Endothelial cell of umbilical vein (primary cell): ENCODE data around the gene TRERF1. TPM values are rescaled to one million over a fixed set of nuclear protein-coding genes. Genes with fewer than 3 reads are reported as not detected.

Experiments used
- BruUV-seq: library from RNA; stranded (reverse); fragments of 400-500 nt; replicated peaks from 2 replicates; lab custom pipeline; 2021; lab: Mats Ljungman, UMichigan
- CTCF ChIA-PET: fragments of 300-600, 350-600 bp; sonication (Branson Sonifier 250); formaldehyde crosslinking; loops from one replicate; lab custom pipeline; 2021; ENCODE audit warnings: antibody characterized with exemption, inconsistent platforms; lab: Charles Lee
- POLR2A ChIA-PET: fragments of 300-600, 350-600 bp; sonication (Branson Sonifier 250); formaldehyde crosslinking; loops from one replicate; lab custom pipeline; 2021; ENCODE audit warnings: antibody characterized with exemption, inconsistent platforms; lab: Charles Lee
- DNase-seq: peaks from one replicate; pipeline ENCODE4 v3.0.0-alpha.2; 2011; ENCODE audit warnings: low read depth, low spot score
- FAIRE-seq: peaks from 2 replicates; lab custom pipeline; 2011; peaks lifted over from hg19 to GRCh38; lab: Jason Lieb, UNC
- H2AFZ ChIP-seq: 2 replicates; pipeline ENCODE4 v1.6.0; 2012; ENCODE audit warnings: low read depth, low read length, control low read depth, inconsistent platforms
- H3K27ac ChIP-seq: 2 replicates; pipeline ENCODE4 v1.5.1; 2011; ENCODE audit warnings: low read depth, mild to moderate bottlenecking, control low read depth, low read length, moderate library complexity; ENCODE audit not compliant: insufficient read depth
- H3K27me3 ChIP-seq, 2 experiments: 2 replicates each; pipeline versions ENCODE4 v1.6.0 to v1.6.1; 2011; ENCODE audit warnings: low read length in 2 of 2, mixed read lengths in 1 of 2; ENCODE audit not compliant: control insufficient read depth in 2 of 2, insufficient read depth in 2 of 2
- H3K36me3 ChIP-seq, 2 experiments: 2 replicates in 1 of 2; 3 replicates in 1 of 2; pipeline ENCODE4 v1.5.1; 2011; ENCODE audit warnings: low read length in 2 of 2, mild to moderate bottlenecking in 1 of 2, moderate library complexity in 1 of 2; ENCODE audit not compliant: control insufficient read depth in 2 of 2, insufficient read depth in 2 of 2; ENCODE audit errors: extremely low read depth in 1 of 2
- H3K4me1 ChIP-seq: 3 replicates; pipeline ENCODE4 v1.5.1; 2011; ENCODE audit warnings: mild to moderate bottlenecking, low read length; ENCODE audit not compliant: control insufficient read depth, insufficient read depth; ENCODE audit errors: extremely low read depth
- H3K4me2 ChIP-seq: 2 replicates; pipeline ENCODE4 v1.6.1; 2011; ENCODE audit warnings: low read length, control low read depth, mixed read lengths; ENCODE audit not compliant: insufficient read depth
- H3K4me3 ChIP-seq, 3 experiments: fragments of 200-600 bp in 1 of 3; sonication (generic), shearing (Covaris generic) in 1 of 3; replicated peaks in 1 of 3; 2 replicates each; pipeline ENCODE4 v1.5.1; 2011 to 2016; ENCODE audit warnings: control low read depth in 3 of 3, low read length in 3 of 3, mild to moderate bottlenecking in 2 of 3, inconsistent platforms in 1 of 3, low read depth in 1 of 3, moderate library complexity in 1 of 3; ENCODE audit not compliant: insufficient read depth in 1 of 3
- H3K79me2 ChIP-seq: 2 replicates; pipeline ENCODE4 v1.6.0; 2012; ENCODE audit warnings: low read length, inconsistent platforms; ENCODE audit not compliant: control insufficient read depth, insufficient read depth
- H3K9ac ChIP-seq: replicated peaks from 2 replicates; pipeline ENCODE3; 2011; ENCODE audit warnings: low read length, control low read depth; ENCODE audit not compliant: insufficient read depth; ENCODE audit errors: extremely low read depth
- H3K9me1 ChIP-seq: replicated peaks from 3 replicates; pipeline ENCODE4 v1.6.0; 2011; ENCODE audit warnings: mild to moderate bottlenecking, low read length; ENCODE audit not compliant: control insufficient read depth, insufficient read depth; ENCODE audit errors: extremely low read depth
- H3K9me3 ChIP-seq: replicated peaks from 2 replicates; pipeline ENCODE4 v1.5.1; 2012; ENCODE audit warnings: low read length, inconsistent platforms; ENCODE audit not compliant: control insufficient read depth, insufficient read depth
- H4K20me1 ChIP-seq: replicated peaks from 2 replicates; pipeline ENCODE3; 2011; ENCODE audit warnings: mild to moderate bottlenecking, low read length; ENCODE audit not compliant: control insufficient read depth, insufficient read depth; ENCODE audit errors: extremely low read depth
- EZH2 ChIP-seq: IDR thresholded peaks from 2 replicates; pipeline ENCODE4 v1.6.1; 2012; ENCODE audit warnings: borderline replicate concordance, low read depth, mild to moderate bottlenecking, moderate library complexity, low read length, inconsistent platforms; ENCODE audit not compliant: severe bottlenecking
- FOS ChIP-seq: IDR thresholded peaks from 2 replicates; pipeline ENCODE4 v1.6.1; 2011; ENCODE audit warnings: mild to moderate bottlenecking, low read length, moderate library complexity, borderline replicate concordance; ENCODE audit not compliant: insufficient read depth
- GATA2 ChIP-seq: IDR thresholded peaks from 2 replicates; pipeline ENCODE4 v1.7.0; 2011; ENCODE audit warnings: low read depth, mild to moderate bottlenecking, moderate library complexity, mixed read lengths, low read length; ENCODE audit not compliant: insufficient read length, insufficient read depth
- JUN ChIP-seq: IDR thresholded peaks from 2 replicates; pipeline ENCODE4 v1.6.1; 2011; ENCODE audit warnings: borderline replicate concordance, low read depth; ENCODE audit not compliant: insufficient read length, insufficient read depth
- MYC ChIP-seq: IDR thresholded peaks from one replicate; pipeline ENCODE4 v1.6.1; 2011; ENCODE audit warnings: mild to moderate bottlenecking, low read depth, low read length
- POLR2A ChIP-seq: IDR thresholded peaks from 2 replicates; pipeline ENCODE4 v1.6.1; 2012; ENCODE audit warnings: low read depth, mild to moderate bottlenecking, control low read depth, low read length
- POLR2AphosphoS5 ChIP-seq: IDR thresholded peaks from 2 replicates; pipeline ENCODE4 v1.6.1; 2012; ENCODE audit warnings: low read depth, mild to moderate bottlenecking, control low read depth, low read length, moderate library complexity; ENCODE audit not compliant: insufficient read depth
- dilution Hi-C: fragments of 300-500 bp; cut with MboI; formaldehyde crosslinking; loops from one replicate; pipeline ENCODE4 v1.15.0; 2019; ENCODE audit warnings: low sequenced_read_pairs; ENCODE audit not compliant: extremely low pct_ligation_motif_present
- intact Hi-C: fragments of 100-400 bp; cut with micrococcal nuclease; formaldehyde crosslinking; loops from one replicate; pipeline ENCODE4 v1.10.0; 2022
- polyA plus RNA-seq, 4 experiments: library from polyadenylated mRNA; depleted of rRNA in 3 of 4; stranded (reverse) in 3 of 4; unstranded in 1 of 4; fragments of >200 nt; gene quantifications; 2 replicates each; pipeline versions ENCODE4 v1.2.1 to v1.2.3, GENCODE V29; 2011 to 2012; ENCODE audit warnings: missing spikeins in 1 of 4
- total RNA-seq: library from RNA; stranded (reverse); gene quantifications from 2 replicates; pipeline ENCODE4 v1.2.3, GENCODE V29; 2021
- TF ChIP-seq, protein P1 (sequence below): IDR thresholded peaks from 2 replicates; pipeline ENCODE4 v1.6.1; 2011; ENCODE audit not compliant: insufficient read depth, insufficient read length
- TF ChIP-seq, protein P2 (sequence below), 2 donors: IDR thresholded peaks; 1 replicate in 1 of 2; 2 replicates in 1 of 2; pipeline ENCODE4 v1.5.1; 2011; ENCODE audit warnings: low read length in 2 of 2, mild to moderate bottlenecking in 2 of 2, moderate library complexity in 2 of 2, control low read depth in 1 of 2, inconsistent platforms in 1 of 2, low read depth in 1 of 2; ENCODE audit not compliant: insufficient read depth in 1 of 2; ENCODE audit errors: extremely low read depth in 1 of 2

TRERF1 gene
- total and polyA plus RNA-seq, 2 donors (not counting 3 experiments of a cell fraction or from before 2014, with no cell fraction given) = 0.73 to 5.5 TPM

DNA sequence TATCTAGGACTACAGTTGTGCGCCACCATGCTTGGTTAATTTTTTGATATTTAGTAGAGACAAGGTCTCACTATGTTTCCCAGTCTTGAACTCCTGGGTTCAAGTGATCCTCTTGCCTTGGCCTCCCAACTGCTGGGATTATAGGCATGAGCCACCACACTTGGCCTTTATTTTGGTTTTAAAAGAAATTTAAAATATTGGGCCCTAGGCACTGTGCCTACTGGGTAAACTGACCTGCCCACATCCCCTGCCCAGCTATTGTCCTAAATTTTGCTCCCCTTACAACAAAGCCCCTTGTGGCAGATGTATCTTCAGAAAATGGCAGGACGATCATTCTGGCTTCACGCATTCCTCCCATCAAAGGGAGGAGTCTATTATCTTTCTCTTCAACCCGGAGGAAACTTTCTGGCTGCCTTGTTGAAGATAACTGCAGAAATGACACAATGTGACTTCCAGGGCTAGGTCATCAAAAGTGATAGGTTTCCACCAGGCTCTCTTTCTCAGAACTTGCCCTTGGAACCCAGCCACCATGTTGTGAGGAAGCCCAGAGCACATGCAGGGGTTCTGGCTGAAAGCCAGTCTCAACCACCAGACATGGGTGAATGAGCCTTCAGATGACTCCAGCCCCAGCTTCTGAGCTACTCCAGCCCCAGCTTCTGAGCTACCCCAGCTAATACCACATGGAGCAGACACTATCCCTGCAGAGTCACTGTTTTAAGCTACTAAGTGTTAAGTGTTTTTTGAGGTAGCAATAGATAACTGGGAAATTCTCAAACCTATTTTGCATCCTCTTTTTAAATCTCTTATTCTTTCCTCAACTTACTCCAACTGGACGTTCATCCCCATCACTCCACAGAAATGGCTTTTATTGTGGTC lies 252.4 kb downstream of the TRERF1 start:
- dilution Hi-C loops (no loop called here), intact Hi-C loops (no loop called here)
- ChIA-PET POLR2A (interaction anchor here (0.7 kb wide), 1 partner anchor 583 kb away, joined by 10 read pairs; the partner anchor contains the start of gene BICRAL), CTCF (interaction anchor here (1.7 kb wide), 1 partner anchor 95 kb away, joined by 4 read pairs; no protein-coding TSS in a partner anchor)
- H3K9me1 ChIP-seq = no peaks in the 10 kb centered on the region
- H3K36me3 ChIP-seq = no peaks in the 10 kb centered on the region
- no peak for FAIRE-seq
- H2AFZ ChIP-seq = no peak overlapping the region
- no peaks in the 10 kb centered on the region for H3K9me3 ChIP-seq
- BruUV-seq = no TSS peak
- no peak overlapping the region for H3K4me3 ChIP-seq
- H3K79me2 ChIP-seq = no peaks in the 10 kb centered on the region
- H3K9ac ChIP-seq = no peak overlapping the region
- peaks cover 6% of the 10 kb centered on the region for H3K4me1 ChIP-seq
- TF ChIP-seq MYC = no peak
- TF ChIP-seq, protein P1, sequence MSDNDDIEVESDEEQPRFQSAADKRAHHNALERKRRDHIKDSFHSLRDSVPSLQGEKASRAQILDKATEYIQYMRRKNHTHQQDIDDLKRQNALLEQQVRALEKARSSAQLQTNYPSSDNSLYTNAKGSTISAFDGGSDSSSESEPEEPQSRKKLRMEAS = no peak
- TF ChIP-seq POLR2A = no peak
- TF ChIP-seq POLR2AphosphoS5 = no peak
- TF ChIP-seq, protein P2, sequence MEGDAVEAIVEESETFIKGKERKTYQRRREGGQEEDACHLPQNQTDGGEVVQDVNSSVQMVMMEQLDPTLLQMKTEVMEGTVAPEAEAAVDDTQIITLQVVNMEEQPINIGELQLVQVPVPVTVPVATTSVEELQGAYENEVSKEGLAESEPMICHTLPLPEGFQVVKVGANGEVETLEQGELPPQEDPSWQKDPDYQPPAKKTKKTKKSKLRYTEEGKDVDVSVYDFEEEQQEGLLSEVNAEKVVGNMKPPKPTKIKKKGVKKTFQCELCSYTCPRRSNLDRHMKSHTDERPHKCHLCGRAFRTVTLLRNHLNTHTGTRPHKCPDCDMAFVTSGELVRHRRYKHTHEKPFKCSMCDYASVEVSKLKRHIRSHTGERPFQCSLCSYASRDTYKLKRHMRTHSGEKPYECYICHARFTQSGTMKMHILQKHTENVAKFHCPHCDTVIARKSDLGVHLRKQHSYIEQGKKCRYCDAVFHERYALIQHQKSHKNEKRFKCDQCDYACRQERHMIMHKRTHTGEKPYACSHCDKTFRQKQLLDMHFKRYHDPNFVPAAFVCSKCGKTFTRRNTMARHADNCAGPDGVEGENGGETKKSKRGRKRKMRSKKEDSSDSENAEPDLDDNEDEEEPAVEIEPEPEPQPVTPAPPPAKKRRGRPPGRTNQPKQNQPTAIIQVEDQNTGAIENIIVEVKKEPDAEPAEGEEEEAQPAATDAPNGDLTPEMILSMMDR (IDR thresholded peaks at IDR 0.05; ENCODE audit: extremely low read depth in 1 of 2, insufficient read depth in 1 of 2, low read depth in 1 of 2, low read length in 2 of 2) = no peak
- no peak for TF ChIP-seq GATA2
- no peak for TF ChIP-seq JUN
- TF ChIP-seq EZH2 = no peak
- TF ChIP-seq FOS = no peak
- no peak for DNase-seq
- H4K20me1 ChIP-seq = no peaks in the 10 kb centered on the region
- H3K4me2 ChIP-seq = no peak overlapping the region
- H3K27me3 ChIP-seq = no peaks in the 10 kb centered on the region
- no peak overlapping the region for H3K27ac ChIP-seq
